ENCODE measurements around the gene B9D2.
"Not testable (repeated sequence)": the region's sequence is repeated elsewhere in the genome, so short reads cannot be mapped to it uniquely, and the experiment has no call there.

GRCh38 chr19:41408846-41409245 lies 44.9 kb upstream of the B9D2 start:
- not testable (repeated sequence) for TF ChIP-seq POLR2A, CTCF (IDR thresholded peaks at IDR 0.05)
